ENCODE data around the gene FBXL2. TPM values are rescaled to one million over a fixed set of nuclear protein-coding genes. Genes with fewer than 3 reads are reported as not detected.
A peak's percentile ranks its signal among the peaks of the same experiment; 100 is the strongest.

FBXL2 gene
- total and polyA plus RNA-seq, 2 of the 4 experiments (the other 2 are of a cell fraction) = 15.8 to 21.0 TPM

DNA sequence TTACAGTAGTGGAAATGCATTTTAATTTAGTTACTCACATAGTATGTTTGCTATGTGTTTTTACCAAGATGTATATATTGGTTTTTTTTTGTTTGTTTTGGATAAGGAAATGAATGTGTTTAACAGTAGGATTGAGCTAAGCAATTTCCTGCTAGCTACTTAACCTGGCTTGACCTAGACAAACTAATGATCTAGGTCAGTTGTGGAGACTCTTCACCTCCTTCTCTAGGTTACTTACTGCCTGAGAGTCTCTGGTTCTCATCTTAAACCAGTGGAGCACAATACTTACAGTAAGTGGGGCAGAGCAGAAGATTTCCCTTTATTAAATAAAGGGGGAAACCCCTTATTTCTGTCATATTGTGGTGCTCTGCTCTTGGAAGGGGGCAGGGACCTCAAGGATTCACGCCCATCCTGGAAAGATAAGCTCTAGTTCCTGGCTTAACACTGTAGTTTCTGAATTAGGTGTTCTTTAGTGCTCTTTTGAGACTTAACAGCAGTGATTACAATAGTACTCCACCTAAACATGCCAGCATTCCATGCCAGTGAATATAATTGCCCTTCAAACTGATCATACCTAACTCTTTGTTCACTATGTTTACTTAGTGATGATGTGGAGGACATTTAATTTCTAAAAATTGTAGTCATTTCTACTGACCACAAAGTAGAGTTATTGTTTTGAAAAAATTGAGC is 83.0 kb downstream of the FBXL2 start:
- dilution Hi-C loops (cut with HindIII; ENCODE audit: low sequenced_read_pairs, unreplicated experiment) (no loop called here), intact Hi-C loops (cut with micrococcal nuclease) (loop anchor here (5.0 kb wide), 1 partner anchor 83 kb away; the partner anchor contains the start of gene FBXL2), in situ Hi-C loops (cut with MboI; ENCODE audit: low sequenced_read_pairs) (loop anchor here (25.0 kb wide), 1 partner anchor 398 kb away; the partner anchor contains the start of gene CCR4)
- ChIA-PET CTCF (interaction anchor here (1.4 kb wide), 1 partner anchor 13 kb away, joined by 5 read pairs; no protein-coding TSS in a partner anchor), POLR2A (ENCODE audit: unreplicated experiment) (interaction anchor here (0.6 kb wide), 1 partner anchor 61 kb away, joined by 7 read pairs; no protein-coding TSS in a partner anchor)
- H3K14ac ChIP-seq (replicated peaks; ENCODE audit: low read depth, low read length) = peak overlapping the region; percentile 84
- H3K9me1 ChIP-seq (ENCODE audit: insufficient read depth, low read length) = peaks cover 6% of the 10 kb centered on the region
- peak overlapping the region; percentile 54; the same call in 1 of the 2 replicates for H2AK5ac ChIP-seq (ENCODE audit: low read depth, low read length)
- BruUV-seq (replicated peaks) = no TSS peak
- peak overlapping the region in 1 of 2 experiments; percentile 85; a peak in 3 of 4 replicates for H4K8ac ChIP-seq (ENCODE audit: low read depth in 2 of 2, low read length in 2 of 2)
- peak overlapping the region; percentile 3; the same call in 1 of the 2 replicates for H3K27ac ChIP-seq (ENCODE audit: insufficient read depth, low read length)
- peaks cover 8% of the 10 kb centered on the region for H3K4me1 ChIP-seq (ENCODE audit: control insufficient read depth, insufficient read depth, low read length)
- H4K5ac ChIP-seq (ENCODE audit: low read depth, low read length) = peak overlapping the region; percentile 92; the same call in 1 of the 2 replicates
- H3K9ac ChIP-seq (ENCODE audit: low read depth, low read length) = no peak overlapping the region
- peak overlapping the region; percentile 66; the same call in 1 of the 2 replicates for H2BK20ac ChIP-seq (ENCODE audit: low read depth, low read length)
- peak overlapping the region; percentile 97 for H2BK5ac ChIP-seq (ENCODE audit: low read depth, low read length, poor library complexity, severe bottlenecking)
- peak overlapping the region; percentile 53; the same call in 2 of the 3 replicates for H2BK15ac ChIP-seq (ENCODE audit: low read depth, low read length)
- DNase-seq (peak; percentile 79), ATAC-seq (ENCODE audit: low read depth) (peak; percentile 55)
- H3K56ac ChIP-seq (ENCODE audit: extremely low read depth, insufficient read depth, low read length) = peak overlapping the region; percentile 23
- H2BK120ac ChIP-seq (ENCODE audit: low read depth, low read length) = peak overlapping the region; percentile 88; the same call in 1 of the 2 replicates
- peak overlapping the region; percentile 75 for H3K4ac ChIP-seq (ENCODE audit: low read depth, low read length)
- peak overlapping the region; percentile 63 for H3K4me2 ChIP-seq (ENCODE audit: low read depth, low read length)
- no peaks in the 10 kb centered on the region for H4K20me1 ChIP-seq (ENCODE audit: insufficient read depth, low read length)
- no peaks in the 10 kb centered on the region for H3K27me3 ChIP-seq (ENCODE audit: control insufficient read depth, insufficient read depth, low read length)
- H3K23ac ChIP-seq (ENCODE audit: low read depth, low read length) = peak overlapping the region; percentile 88; the same call in 1 of the 2 replicates
- H3K18ac ChIP-seq (ENCODE audit: low read depth, low read length) = peak overlapping the region; percentile 97
- no CpG with 5 or more reads among the region's 1 CpG for WGBS, 2 experiments (ENCODE audit: extremely low coverage in 2 of 2, insufficient read length in 1 of 2)
- H2AFZ ChIP-seq (replicated peaks; ENCODE audit: low read length, poor library complexity) = no peak overlapping the region
- peak overlapping the region; percentile 75 for H4K91ac ChIP-seq (ENCODE audit: insufficient read depth, low read depth, low read length)
- H3K79me1 ChIP-seq (ENCODE audit: low read depth in 1 of 2, low read length in 2 of 2) = peaks cover 9 to 17% of the 10 kb centered on the region in 2 experiments; a peak in 2 of 4 replicates
- no peak overlapping the region for H3K4me3 ChIP-seq (ENCODE audit: insufficient read depth, low read depth, low read length)
- peak overlapping the region; percentile 22 for H2AK9ac ChIP-seq (replicated peaks; ENCODE audit: low read depth, low read length, poor library complexity)
- H3K36me3 ChIP-seq (ENCODE audit: control insufficient read depth, insufficient read depth, low read length) = no peaks in the 10 kb centered on the region
- no peaks in the 10 kb centered on the region for H3K9me3 ChIP-seq (ENCODE audit: control insufficient read depth, insufficient read depth, low read length)
- TF ChIP-seq MAZ (IDR thresholded peaks at IDR 0.05; ENCODE audit: borderline replicate concordance, low read depth, low read length) (no peak), MXI1 (IDR thresholded peaks at IDR 0.05; ENCODE audit: borderline replicate concordance, low read depth, low read length) (no peak), RFX5 (IDR thresholded peaks at IDR 0.05; ENCODE audit: low read depth, low read length) (no peak), CHD1 (IDR thresholded peaks at IDR 0.05; ENCODE audit: low read depth, low read length) (no peak), CTCF (conservative IDR thresholded peaks at IDR 0.05; ENCODE audit: low read depth, low read length) (no peak), RCOR1 (IDR thresholded peaks at IDR 0.05; ENCODE audit: insufficient replicate concordance, low read length) (no peak), CEBPB (IDR thresholded peaks at IDR 0.05; ENCODE audit: low read depth, low read length) (no peak), NFE2L2 (IDR thresholded peaks at IDR 0.05; ENCODE audit: low read depth, low read length) (no peak), RAD21 (IDR thresholded peaks at IDR 0.05; ENCODE audit: low read length) (no peak), MAFK (IDR thresholded peaks at IDR 0.05; ENCODE audit: low read depth, low read length) (no peak), FOS (IDR thresholded peaks at IDR 0.05; ENCODE audit: low read depth, low read length) (no peak)
- TF ChIP-seq, protein P1, sequence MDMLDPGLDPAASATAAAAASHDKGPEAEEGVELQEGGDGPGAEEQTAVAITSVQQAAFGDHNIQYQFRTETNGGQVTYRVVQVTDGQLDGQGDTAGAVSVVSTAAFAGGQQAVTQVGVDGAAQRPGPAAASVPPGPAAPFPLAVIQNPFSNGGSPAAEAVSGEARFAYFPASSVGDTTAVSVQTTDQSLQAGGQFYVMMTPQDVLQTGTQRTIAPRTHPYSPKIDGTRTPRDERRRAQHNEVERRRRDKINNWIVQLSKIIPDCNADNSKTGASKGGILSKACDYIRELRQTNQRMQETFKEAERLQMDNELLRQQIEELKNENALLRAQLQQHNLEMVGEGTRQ (IDR thresholded peaks at IDR 0.05; ENCODE audit: low read depth, low read length) = no peak
- TF ChIP-seq, protein P2, sequence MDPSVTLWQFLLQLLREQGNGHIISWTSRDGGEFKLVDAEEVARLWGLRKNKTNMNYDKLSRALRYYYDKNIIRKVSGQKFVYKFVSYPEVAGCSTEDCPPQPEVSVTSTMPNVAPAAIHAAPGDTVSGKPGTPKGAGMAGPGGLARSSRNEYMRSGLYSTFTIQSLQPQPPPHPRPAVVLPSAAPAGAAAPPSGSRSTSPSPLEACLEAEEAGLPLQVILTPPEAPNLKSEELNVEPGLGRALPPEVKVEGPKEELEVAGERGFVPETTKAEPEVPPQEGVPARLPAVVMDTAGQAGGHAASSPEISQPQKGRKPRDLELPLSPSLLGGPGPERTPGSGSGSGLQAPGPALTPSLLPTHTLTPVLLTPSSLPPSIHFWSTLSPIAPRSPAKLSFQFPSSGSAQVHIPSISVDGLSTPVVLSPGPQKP (IDR thresholded peaks at IDR 0.05; ENCODE audit: borderline replicate concordance, low read depth, low read length) = no peak
